Measurements from ENCODE around the gene CACNA1B. TPM values are rescaled to one million over a fixed set of nuclear protein-coding genes. Genes with fewer than 3 reads are reported as not detected.

The CACNA1B gene
- total RNA-seq, 1 donor from 2014 or later = not detected

DNA sequence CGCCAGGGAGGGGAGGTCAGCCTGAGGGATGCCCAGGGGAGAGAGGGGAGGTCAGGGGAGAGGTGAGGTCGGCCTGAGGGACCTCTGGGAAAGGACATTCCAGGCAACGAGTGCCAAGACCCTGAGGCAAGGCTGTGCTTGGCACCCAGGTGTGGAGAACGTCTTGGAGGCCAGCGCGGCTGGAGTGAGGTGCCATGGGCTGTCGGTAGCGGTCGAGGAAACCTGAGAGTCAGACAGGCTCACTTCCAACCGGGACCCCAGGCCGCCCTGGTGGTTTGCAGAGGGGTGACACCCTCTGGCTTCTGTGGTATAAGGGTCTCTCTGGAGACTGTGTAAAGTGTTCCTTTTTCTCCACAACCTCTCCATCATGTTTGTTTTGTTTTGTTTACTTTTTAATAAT lies 82.9 kb downstream of the CACNA1B start:
- intact Hi-C loops (cut with micrococcal nuclease) = no loop called here

DNA sequence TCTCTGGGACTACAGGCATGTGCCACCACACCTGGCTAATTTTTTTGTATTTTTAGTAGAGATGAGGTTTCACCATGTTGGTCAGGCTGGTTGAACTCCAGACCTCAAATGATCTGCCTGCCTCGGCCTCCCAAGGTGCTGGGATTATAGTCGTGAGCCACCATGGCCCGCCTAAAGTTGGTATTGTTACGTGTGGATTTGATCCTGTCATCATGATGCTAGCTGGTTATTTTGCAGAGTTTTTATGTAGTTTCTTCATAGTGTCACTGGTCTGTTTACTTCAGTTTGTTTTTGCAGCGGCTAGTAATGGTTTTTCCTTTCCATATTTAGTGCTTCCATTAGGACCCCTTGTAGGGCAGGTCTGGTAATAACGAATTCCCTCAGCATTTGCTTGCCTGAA lies 85.9 kb downstream of the CACNA1B start:
- intact Hi-C loops (cut with micrococcal nuclease) = no loop called here

DNA sequence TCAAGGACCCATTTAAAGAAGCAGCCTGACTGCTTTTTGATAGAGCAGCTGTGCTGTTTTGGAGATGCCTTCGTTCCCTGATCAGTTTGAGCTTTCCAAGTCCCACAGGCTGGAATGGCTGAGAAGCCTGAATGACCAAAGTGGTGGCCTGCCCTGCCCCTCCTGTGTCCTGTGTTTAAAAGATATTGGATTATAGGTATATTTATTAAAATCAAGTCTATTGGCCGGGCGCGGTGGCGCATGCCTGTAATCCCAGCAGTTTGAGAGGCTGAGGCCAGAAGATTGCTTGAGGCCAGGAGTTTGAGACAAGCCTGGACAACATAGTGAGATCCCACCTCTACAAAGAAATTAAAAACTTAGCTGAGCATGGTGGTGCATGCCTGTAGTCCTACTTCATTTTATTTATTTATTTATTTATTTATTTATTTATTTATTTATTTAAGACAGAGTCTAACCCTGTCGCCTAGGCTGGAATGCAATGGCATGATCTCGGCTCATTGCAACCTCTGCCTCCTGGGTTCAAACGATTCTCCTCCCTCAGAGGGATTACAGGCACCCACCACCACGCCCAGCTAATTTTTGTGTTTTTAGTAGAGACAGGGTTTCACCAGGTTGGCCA lies 87.7 kb downstream of the CACNA1B start:
- intact Hi-C loops (cut with micrococcal nuclease) = no loop called here

DNA sequence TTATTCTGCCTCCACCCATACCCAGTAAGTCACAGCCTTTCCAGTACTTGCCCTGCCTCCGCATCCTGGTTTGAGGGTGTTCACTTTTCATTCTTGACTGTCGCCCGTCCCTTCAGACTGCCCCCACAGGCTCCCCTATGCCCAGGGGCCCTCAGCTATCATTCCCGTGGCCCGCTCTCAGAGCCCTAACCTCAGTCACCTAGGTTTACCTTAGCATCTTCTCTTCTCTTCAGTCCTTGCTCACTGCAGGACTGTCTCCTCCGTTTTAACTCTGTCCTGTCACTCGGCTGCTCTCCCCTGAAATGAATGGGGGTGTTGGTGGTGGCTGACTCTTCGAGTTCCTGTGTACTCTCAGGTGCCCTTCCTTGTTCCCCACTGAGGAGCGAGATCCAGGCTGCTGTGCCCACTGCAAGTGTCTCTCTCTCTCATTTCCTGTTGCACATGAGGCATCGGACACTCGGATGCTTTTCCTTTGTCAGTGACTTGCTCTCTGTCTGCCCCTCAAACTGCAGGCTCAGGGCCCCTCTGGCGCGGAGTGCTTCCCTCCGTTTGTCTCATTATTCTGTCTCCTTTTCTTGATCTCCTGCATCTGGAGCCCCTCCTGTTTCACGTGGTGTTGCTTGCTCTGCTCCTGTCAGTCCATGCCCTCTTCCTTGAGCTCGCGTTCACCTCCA lies 89.8 kb downstream of the CACNA1B start:
- intact Hi-C loops (cut with micrococcal nuclease) = no loop called here

DNA sequence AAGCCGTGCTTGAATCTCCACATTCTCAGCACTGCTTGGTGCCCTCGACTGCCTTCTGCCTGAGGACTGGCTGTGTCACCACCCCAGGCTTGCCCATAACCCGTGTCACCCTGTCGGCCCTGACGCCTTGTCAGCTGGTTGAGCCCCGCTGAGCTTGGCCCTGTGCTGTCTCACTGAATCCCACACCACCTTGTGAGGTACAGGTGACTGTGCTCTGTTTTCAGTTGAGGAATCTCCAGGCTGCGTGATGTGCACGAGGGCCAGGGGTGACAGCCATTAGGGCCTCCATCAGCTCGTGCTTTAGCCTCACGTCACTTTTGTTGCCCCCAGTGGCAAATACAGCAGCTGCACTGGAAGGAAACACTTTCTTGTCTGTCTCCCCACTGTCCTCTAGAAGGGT lies 90.7 kb downstream of the CACNA1B start:
- intact Hi-C loops (cut with micrococcal nuclease) = no loop called here

DNA sequence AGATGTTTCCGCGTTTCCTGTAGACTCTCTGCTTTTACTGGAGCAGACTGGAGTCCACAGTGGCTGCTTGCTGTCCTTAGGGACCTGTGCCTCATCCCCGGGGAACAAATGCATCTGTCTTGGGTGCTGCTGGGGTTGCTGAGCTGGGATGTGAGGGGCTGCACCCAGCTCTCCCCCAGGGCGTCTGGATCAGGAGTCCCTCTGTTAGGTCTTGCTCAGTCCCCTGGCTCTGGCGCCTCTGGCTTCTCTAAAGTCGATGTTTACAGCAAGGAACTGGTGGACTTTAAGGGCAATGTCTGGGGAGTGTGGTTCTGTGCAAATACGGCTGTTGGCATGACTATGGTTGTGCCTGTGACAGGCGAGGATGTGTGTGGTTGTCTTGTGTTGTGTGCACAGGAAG lies 91.4 kb downstream of the CACNA1B start:
- intact Hi-C loops (cut with micrococcal nuclease) = no loop called here

DNA sequence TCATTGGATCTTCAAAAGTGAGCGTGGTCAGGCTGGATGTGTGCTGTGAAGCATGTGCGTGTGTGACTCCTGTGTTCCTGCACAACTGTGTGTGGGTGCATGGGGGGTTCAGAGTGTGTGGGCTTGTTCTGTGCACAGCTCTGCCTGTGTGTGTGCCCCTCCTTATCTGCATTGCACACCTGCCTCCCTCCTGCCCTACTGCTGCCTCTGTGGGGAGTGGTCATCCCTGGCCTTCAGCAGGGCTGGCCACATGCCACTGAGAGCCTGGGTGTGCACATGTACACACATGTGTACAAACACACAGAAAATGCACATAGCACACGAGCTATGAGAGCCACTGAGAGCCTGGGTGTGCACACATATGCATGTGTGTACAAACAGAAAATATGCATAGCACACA lies 92.1 kb downstream of the CACNA1B start:
- intact Hi-C loops (cut with micrococcal nuclease) = no loop called here

DNA sequence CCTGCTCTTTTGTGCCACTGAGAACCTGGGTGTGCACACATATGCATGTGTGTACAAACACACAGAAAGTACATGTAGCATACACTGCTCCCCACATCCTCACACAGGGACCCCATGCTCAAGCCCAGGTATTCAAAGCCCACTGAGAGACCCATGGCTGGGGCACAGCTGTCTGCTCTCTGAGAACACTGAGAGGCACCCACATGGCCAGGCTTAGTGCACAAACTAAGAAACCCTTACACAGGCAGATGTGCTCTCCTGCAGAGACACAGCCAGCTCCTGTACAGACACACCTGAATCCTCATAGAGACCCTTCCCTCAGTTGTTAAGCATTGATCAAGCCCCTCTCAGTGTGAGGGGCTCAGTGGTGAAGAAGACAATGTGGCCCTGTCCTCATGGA lies 92.5 kb downstream of the CACNA1B start:
- intact Hi-C loops (cut with micrococcal nuclease) = no loop called here

DNA sequence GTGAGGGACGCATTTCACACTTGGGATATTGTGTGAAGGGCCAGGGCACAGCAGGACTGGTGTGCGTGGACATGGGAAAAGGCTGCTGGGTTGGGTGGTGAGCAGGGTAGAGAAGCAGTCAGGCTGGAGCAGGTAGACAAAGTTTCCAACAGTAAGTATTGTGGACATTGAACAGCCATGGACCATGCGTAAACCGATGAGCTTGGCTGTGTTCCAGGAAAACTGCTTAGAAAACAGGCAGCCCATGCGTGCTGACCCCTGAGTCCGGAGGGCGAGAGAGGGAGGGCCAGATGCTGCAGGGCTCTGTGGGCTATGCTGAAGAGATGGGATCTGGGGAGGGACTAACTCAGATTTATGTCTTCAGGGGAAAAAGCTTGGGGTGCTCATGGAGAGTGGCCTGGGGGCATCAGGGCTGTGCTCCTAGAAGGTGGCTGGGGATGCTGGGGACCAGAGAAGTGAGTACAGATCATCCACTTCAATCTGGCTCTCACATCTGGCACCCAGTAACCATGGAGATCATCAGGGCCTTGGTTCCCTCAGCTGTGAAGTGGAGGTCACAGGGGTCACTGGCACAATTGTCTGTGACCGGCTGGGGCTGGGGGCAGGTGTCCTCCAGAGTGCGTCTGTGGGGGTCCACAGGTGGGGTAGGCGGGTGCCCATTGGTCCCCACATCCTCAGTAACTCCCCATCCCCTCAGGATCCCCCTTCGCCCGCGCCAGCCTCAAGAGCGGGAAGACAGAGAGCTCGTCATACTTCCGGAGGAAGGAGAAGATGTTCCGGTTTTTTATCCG lies 93.3 kb downstream of the CACNA1B start:
- intact Hi-C loops (cut with micrococcal nuclease) = no loop called here

DNA sequence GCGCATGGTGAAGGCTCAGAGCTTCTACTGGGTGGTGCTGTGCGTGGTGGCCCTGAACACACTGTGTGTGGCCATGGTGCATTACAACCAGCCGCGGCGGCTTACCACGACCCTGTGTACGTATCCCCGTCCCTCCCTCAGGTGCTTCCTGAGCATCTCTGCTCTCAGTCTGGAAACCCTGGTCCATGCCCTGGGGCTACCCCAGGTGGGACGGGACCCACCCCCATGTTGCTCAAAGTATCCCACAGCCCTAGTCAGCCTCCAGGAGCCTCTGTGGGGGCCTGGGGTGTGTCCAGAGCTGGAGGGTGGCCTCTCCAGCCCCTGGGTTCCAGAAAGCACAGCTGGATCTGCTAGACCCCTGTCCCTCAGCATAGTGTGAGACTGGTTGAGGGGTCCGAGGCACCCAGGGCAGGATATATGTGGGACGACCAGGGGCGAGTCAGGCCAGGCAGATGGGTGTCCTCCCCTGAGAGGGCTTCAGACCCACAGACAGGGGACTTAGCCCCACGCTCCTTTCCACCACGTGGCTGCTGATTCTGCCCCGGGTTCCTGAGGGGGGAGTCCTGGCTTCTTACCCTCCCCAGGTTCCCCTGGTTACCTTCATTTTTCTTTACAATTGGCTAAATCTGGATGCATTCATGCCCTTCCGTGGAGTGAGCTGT lies 94.0 kb downstream of the CACNA1B start:
- intact Hi-C loops (cut with micrococcal nuclease) = no loop called here

DNA sequence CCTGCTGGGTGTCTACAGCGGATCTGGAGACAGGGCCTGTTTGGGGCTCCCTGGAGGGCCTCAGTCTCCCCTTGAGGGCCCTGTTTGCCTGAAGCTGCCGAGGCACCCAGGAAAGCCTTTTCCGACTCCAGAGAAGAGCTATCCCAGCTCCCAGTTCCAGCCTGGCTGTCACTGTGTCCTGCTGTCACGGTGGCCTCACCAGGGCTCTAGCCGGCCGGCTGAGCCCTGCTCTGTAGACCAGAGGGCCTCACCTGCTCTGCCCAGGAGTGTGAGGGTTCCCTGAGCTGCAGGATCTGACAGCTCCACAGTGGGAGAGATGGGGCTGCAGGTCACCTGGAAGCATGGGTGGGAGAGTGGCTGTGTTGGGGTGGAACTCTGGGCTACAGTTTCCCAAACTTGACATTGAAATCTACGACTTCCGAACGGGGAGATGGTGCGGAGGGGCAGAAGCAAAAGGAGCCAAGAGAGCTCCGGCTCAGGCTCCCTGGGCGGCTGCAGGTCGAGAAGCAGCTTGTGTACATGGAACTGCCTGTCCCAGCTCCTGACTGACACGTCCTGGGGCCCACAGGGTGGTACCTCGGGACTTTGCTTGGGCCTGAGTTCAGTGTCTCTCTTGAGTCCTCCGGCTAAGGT lies 94.9 kb downstream of the CACNA1B start:
- intact Hi-C loops (cut with micrococcal nuclease) = no loop called here

DNA sequence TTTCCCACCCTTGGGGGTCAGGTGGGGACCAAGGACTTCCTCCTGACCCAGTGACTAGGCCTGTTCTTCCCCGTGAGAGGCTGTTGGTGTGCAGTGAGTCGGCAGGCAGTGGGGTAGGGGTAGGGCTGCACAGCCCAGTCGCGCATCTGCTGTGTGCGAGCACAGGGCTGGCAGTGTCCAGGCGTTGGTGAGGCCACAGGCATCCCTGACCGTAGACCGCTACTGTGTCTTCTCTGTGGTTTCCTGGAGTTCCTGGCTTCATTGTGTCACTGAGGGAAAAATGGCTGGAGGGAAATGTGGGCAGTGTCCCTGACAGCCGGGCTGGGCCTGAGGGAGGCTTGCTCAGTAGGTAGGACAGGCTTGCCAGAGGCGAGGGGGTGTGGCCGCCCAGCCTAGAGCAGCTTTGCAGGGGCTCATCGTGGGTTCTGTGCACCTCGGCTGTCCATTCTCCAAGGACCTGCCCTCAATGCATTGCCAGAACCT lies 95.4 kb downstream of the CACNA1B start:
- intact Hi-C loops (cut with micrococcal nuclease) = no loop called here

DNA sequence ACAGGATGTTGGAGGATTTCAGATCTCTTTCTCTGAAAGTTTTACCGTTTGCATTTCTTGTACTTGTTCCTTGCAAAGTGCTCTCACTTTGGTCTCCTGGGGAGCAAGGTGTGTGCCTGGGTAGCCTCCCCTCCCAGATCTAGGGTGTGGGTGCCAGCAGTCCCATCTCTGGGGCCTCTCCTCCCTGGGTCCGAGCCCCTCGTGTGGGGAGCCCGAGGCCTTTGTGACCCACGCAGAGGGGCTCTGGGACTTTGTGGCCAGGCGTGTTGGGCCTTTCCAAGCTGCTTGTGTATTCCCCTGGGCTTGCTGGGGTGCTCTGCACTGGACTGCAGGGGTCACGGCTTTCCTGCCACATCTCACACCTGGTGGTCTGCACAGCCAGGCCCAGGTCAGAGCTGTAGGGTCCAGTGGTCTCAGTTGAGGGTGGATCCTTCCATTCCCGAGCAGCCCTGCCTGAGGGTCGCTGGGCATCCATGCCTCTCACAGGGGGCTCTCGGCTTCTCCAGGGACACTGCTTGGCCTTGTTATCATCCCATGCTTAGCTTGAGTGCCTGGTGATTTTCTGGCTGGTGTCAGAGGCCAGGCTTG lies 96.3 kb downstream of the CACNA1B start:
- intact Hi-C loops (cut with micrococcal nuclease) = no loop called here

DNA sequence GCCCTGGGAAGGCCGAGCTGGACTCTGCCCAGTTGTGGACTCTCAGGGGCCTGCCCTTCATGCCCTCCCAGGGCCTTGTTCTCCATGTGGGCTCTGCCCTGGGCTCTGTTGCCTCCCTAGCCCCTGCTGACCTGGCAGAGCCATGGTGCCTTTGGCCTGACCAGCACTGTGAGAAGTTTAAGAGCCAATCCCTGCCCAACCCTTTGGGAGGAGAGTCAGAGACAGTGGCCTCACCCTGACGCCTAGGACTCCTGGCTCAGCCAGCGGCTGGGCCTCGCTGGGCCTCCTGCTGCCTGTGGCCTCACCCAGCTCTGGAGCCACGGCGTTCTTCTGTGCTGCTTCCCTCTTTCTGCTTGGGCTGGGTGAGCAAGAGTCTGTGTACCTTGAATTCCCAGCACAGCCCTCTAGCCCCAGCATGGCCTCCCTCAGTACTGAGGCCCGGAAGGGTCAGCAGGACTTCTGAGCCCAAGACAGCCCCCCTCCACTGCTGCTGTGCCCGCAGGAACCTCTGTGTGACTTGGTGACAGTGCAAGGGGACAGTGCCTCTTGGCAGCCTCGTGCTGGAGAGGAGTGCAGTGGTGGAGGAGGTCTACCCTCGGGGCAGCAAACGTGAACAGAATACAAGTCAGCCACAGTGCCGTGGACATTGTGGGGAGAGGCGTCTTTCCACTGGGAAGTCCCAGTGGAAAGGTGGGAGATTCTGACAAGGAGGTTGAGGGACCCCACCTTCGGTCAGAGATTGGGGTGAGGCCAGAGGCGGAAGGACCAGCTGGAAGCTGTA lies 97.4 kb downstream of the CACNA1B start:
- intact Hi-C loops (cut with micrococcal nuclease) = no loop called here

DNA sequence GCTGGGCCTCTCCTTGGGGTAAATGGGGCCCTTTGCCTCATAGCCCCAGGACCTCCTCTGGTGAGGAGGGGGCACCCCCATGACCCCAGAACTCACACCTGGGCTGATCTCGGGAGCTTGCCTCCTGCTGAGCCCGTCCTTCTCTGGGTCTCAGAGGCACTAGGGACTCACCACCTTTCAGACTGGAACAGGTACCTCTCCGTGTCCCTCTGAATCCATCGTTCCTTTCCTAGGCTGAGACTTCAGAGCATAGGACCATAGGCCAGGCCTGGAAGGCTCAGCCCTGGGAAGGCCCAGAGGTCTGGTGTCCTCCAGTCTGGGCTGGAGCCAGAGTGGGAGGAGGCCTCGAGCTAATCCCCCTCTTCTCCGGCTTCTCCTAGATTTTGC lies 97.9 kb downstream of the CACNA1B start:
- intact Hi-C loops (cut with micrococcal nuclease) = no loop called here

DNA sequence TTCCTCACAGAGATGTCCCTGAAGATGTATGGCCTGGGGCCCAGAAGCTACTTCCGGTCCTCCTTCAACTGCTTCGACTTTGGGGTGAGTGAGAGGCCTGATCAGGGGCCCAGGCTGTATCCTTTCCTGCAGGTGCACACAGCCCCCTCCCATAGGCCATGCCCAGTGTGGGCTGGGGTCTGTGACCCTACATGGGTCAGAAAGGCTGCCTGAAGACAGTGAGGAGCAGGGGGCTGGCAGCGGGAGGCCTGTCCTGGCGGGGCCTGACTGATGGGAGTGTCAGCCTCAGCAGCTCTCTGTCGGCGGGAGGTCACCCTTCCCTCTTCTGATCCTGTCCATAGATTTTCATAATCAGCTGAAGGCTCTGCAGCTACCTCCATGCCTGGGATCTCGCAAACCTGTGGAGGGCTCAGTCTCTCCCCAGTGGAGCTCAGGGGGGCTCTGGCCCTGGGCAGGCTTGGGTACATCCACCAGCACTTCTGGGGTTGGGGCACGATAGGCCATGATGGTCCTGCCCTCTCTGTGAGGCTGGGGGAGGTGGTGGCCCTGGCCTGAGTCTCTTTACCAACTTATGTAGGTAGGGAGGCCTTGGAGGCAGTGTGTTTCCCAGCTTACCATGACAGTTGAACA lies 98.5 kb downstream of the CACNA1B start:
- intact Hi-C loops (cut with micrococcal nuclease) = no loop called here

DNA sequence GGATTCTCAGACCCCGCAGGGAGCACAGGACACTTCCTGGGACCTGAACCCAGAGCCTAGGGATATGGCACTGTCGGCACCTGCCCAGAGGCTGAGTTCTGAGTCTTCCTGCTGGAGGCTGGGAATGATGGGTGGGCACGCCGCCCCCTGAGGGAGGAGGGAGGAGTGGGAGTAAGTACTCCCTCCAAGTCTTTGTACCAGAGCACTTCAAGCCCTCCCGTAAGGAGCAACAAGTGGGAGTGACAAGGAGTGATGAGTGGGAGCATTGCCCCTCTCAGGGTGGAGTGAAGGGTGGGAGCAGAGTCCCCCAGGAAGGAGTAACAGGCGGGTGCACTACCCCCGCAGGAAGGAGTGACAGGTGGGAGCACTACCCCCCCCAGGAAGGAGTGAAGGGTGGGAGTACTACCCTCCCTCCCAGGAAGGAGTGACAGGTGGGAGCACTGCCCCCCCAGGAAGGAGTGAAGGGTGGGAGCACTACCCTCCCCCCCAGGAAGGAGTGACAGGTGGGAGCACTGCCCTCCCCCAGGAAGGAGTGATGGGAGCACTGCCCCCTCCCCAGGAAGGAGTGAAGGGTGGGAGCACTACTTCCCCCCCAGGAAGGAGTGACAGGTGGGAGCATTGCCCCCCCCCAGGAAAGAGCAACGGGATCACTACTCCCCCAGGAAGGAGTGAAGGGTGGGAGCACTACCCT lies 100.1 kb downstream of the CACNA1B start:
- intact Hi-C loops (cut with micrococcal nuclease) = no loop called here

DNA sequence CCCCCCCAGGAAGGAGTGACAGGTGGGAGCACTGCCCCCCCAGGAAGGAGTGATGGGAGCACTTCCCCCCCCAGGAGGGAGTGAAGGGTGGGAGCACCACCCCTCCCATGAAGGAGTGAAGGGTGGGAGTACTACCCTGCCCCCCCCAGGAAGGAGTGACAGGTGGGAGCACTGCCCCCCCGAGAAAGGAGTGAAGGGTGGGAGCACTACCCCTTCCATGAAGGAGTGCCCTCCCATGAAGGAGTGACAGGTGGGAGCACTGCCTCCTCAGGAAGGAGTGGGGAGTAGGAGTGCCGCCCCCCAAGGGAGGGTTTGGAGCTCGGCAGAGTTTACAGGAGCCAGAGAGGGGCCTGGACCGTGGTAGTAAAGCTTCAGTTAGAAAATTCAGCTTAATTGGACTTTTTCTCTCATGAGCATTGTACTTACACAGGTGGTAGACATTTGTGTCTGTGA lies 100.7 kb downstream of the CACNA1B start:
- intact Hi-C loops (cut with micrococcal nuclease) = no loop called here

DNA sequence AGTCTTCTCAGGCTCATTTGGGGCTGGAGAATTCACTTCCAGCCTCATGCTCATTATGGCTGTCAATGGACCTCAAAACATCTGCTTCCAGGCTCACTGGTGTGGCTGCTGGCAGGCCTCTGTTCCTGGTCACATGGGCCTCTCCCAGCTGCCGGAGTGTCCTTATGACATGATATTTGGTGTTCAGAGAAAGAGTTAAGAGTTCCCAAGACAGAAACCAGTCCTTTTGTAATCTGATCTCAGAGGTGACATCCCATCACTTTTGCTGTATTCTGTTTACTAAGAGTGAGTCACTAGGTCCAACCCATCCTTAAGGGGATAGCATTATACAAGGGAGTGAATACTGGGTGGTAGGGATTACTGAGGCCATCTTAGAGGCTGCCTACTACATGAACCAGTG lies 104.6 kb downstream of the CACNA1B start:
- intact Hi-C loops (cut with micrococcal nuclease) = no loop called here

Measured in T-helper 2 cell treated with Interferon-gamma antibody and Interleukin-4, amounts not matched to agents 100 ng/mL and 5 ng/mL, for 36 hours (primary cell).